Activated CD8-positive, alpha-beta T cell treated with anti-CD3 and anti-CD28 coated beads, Interleukin-2, amount 10 ng/mL, durations not matched to agents 7 days and 5 days (primary cell): ENCODE results near the gene LHPP. TPM values are rescaled to one million over a fixed set of nuclear protein-coding genes. Genes with fewer than 3 reads are reported as not detected.

Experiments used
- ATAC-seq: fragments of 150-1000 bp; cut with Tn5 transposase; one replicate; pipeline ENCODE4 v1.10.0; 2021; ENCODE audit warnings: moderate library complexity
- CTCF ChIA-PET: fragments of 350-600 bp; sonication (Branson Sonifier 250); formaldehyde crosslinking; loops from one replicate; lab custom pipeline; 2021; ENCODE audit warnings: antibody characterized with exemption; lab: Charles Lee
- POLR2A ChIA-PET: fragments of 350-600 bp; sonication (Branson Sonifier 250); formaldehyde crosslinking; loops from one replicate; lab custom pipeline; 2021; ENCODE audit warnings: antibody characterized with exemption; lab: Charles Lee
- DNase-seq: peaks from one replicate; pipeline ENCODE4 v3.0.0-alpha.2; 2020
- H3K27ac Mint-ChIP-seq: one replicate; pipeline ENCODE4 v1.8.0; 2021; ENCODE audit warnings: mild to moderate bottlenecking, mixed read lengths
- H3K27me3 Mint-ChIP-seq: one replicate; pipeline ENCODE4 v1.8.0; 2021; ENCODE audit warnings: low read depth, mixed read lengths
- H3K36me3 Mint-ChIP-seq: one replicate; pipeline ENCODE4 v1.8.0; 2021; ENCODE audit warnings: low read depth, mixed read lengths
- H3K4me1 Mint-ChIP-seq: one replicate; pipeline ENCODE4 v1.8.0; 2021; ENCODE audit warnings: low read depth, mixed read lengths
- H3K4me3 Mint-ChIP-seq: one replicate; pipeline ENCODE4 v1.8.0; 2021; ENCODE audit warnings: mild to moderate bottlenecking, mixed read lengths
- H3K9me3 Mint-ChIP-seq: one replicate; pipeline ENCODE4 v1.8.0; 2022; ENCODE audit warnings: mixed read lengths; ENCODE audit not compliant: insufficient read depth
- total RNA-seq, 2 experiments: library from RNA; stranded (reverse); gene quantifications; one replicate each; pipeline ENCODE4 v1.2.3, GENCODE V29; 2021

Gene LHPP
- total RNA-seq, 2 experiments from 2014 or later = 24.7 to 25.7 TPM

DNA sequence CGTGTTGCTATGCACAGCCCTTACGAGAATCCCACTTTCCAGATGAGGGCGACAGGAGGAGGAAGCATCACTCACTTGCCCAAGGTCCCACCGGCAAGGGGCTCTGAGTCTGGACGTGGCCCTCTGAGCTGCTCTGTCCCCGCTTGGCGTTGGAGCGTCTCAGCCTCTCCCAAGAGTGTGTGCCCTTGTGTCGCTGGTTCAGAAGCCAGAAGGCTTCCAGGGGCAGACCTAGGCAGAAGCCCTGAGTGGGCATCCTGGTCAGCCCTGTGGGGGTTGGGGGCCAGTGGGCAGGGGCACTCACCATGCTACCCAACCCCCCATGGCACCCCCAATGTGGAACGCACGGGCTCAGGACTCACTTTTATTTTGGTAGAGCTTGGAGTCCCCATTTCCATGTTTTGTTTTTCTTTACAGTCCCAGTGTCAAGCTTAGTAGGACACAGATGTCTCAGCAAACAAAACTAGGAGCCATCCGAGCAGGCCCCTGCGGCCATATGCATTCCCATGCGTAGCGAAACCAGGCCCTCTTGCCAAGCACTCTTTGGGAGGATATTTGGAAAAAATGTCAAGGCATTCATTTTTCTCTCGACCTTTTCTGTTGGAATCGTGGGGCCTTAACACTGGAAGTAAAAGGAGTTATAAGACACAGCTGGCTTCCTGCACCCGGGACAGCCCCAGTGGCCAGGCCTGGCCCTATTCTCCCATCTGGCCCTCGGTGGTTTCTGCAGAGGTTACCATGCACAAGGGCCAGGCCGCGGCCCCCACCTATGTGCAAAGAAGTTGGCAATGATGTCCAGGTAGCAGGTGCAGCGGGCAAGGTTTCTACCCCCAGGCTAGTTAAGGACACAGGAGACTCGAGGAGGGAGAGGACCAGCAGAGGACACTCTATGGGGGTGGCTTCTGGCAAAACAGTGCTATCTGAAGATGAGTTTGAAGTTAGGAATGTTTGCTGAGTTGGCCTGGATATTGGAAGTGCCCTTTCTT, 97.0 kb downstream of the LHPP start:
- DNase-seq = no peak
- CTCF ChIA-PET = no interaction called here
- Mint-ChIP-seq H3K27ac (no peak overlapping the region), H3K9me3 (no peaks in the 10 kb centered on the region), H3K27me3 (no peaks in the 10 kb centered on the region), H3K4me1 (no peaks in the 10 kb centered on the region), H3K36me3 (no peaks in the 10 kb centered on the region), H3K4me3 (no peak overlapping the region)
- ATAC-seq = no peak
- POLR2A ChIA-PET = no interaction called here

GRCh38 chr10:124559372-124560132, 97.9 kb downstream of the LHPP start:
- Mint-ChIP-seq H3K27ac (no peak overlapping the region), H3K9me3 (no peaks in the 10 kb centered on the region), H3K4me3 (no peak overlapping the region), H3K27me3 (no peaks in the 10 kb centered on the region), H3K4me1 (no peaks in the 10 kb centered on the region), H3K36me3 (no peaks in the 10 kb centered on the region)
- CTCF ChIA-PET = no interaction called here
- POLR2A ChIA-PET = no interaction called here
- ATAC-seq (no peak), DNase-seq (no peak)

GRCh38 chr10:124560377-124561105, 98.9 kb downstream of the LHPP start:
- DNase-seq = no peak
- ATAC-seq = no peak
- CTCF ChIA-PET = no interaction called here
- Mint-ChIP-seq H3K36me3 (no peaks in the 10 kb centered on the region), H3K27me3 (no peaks in the 10 kb centered on the region), H3K27ac (no peak overlapping the region), H3K9me3 (no peaks in the 10 kb centered on the region), H3K4me1 (no peaks in the 10 kb centered on the region), H3K4me3 (no peak overlapping the region)
- POLR2A ChIA-PET = interaction anchor here (0.5 kb wide), 1 partner anchor 47 kb away, joined by 7 read pairs; no protein-coding TSS in a partner anchor

- ChIA-PET POLR2A (interaction anchor here (0.5 kb wide), 1 partner anchor 47 kb away, joined by 7 read pairs; no protein-coding TSS in a partner anchor), CTCF (no interaction called here)
- Mint-ChIP-seq H3K27ac (no peak overlapping the region), H3K27me3 (no peaks in the 10 kb centered on the region), H3K9me3 (no peaks in the 10 kb centered on the region), H3K4me3 (no peak overlapping the region), H3K4me1 (no peaks in the 10 kb centered on the region), H3K36me3 (no peaks in the 10 kb centered on the region)
- ATAC-seq (no peak), DNase-seq (no peak)
These were observed 99.6 kb downstream of the LHPP start for GRCh38 chr10:124561206-124561605.

- CTCF ChIA-PET = no interaction called here
- H3K27ac Mint-ChIP-seq = no peak overlapping the region
- DNase-seq (no peak), ATAC-seq (no peak)
- POLR2A ChIA-PET = no interaction called here
- no peak overlapping the region for H3K4me3 Mint-ChIP-seq
- H3K36me3 Mint-ChIP-seq = no peaks in the 10 kb centered on the region
- no peaks in the 10 kb centered on the region for H3K4me1 Mint-ChIP-seq
- H3K9me3 Mint-ChIP-seq = no peaks in the 10 kb centered on the region
- no peaks in the 10 kb centered on the region for H3K27me3 Mint-ChIP-seq
These were observed 100.9 kb downstream of the LHPP start for GRCh38 chr10:124562425-124563060.

DNA sequence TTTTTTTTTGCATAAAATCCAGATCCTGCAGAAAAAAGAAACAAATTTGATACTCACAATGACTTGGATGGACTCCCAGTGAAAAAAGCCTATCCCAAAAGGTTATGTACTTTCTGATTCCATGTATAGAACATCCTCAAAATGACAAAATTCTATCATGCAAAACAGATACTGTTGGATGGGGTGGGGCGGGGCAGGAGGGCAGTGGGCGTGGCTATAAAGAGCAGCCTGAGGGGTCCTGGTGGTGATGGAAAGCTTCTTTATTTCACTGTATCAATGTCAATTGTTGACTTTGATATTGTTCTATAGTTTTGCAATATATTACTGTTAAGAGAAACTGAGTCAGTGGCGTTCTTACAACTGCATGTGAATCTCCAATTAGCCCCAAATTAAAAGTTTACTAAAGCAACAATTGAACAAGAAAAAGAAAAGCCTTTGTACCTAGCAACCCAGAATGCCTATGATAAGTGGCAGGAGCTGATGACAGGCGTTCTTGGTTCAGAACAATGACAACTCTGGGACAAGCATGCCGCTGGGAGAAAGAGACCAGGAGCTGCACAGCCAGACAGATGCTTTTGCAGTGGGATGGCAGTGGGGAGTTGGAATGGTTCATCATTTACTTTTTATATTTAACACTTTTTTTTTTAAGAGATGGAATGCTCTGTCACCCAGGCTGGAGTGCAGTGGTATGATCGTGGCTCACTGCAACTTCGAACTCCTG, 101.9 kb downstream of the LHPP start:
- Mint-ChIP-seq H3K9me3 (no peaks in the 10 kb centered on the region), H3K27me3 (no peaks in the 10 kb centered on the region), H3K4me1 (no peaks in the 10 kb centered on the region), H3K36me3 (no peaks in the 10 kb centered on the region), H3K27ac (no peak overlapping the region), H3K4me3 (no peak overlapping the region)
- DNase-seq (no peak), ATAC-seq (no peak)
- ChIA-PET CTCF (no interaction called here), POLR2A (interaction anchor here (0.6 kb wide), 1 partner anchor 348 kb away, joined by 4 read pairs; no protein-coding TSS in a partner anchor)

- no peaks in the 10 kb centered on the region for H3K36me3 Mint-ChIP-seq
- H3K27me3 Mint-ChIP-seq = no peaks in the 10 kb centered on the region
- no peaks in the 10 kb centered on the region for H3K4me1 Mint-ChIP-seq
- no peak overlapping the region for H3K27ac Mint-ChIP-seq
- ChIA-PET CTCF (no interaction called here), POLR2A (no interaction called here)
- no peak for DNase-seq
- no peaks in the 10 kb centered on the region for H3K9me3 Mint-ChIP-seq
- no peak for ATAC-seq
- H3K4me3 Mint-ChIP-seq = no peak overlapping the region
These were observed 103.3 kb downstream of the LHPP start for GRCh38 chr10:124564881-124565280.

GRCh38 chr10:124565565-124566221, 104.1 kb downstream of the LHPP start:
- Mint-ChIP-seq H3K4me1 (no peaks in the 10 kb centered on the region), H3K4me3 (no peak overlapping the region), H3K27me3 (no peaks in the 10 kb centered on the region), H3K9me3 (no peaks in the 10 kb centered on the region), H3K36me3 (no peaks in the 10 kb centered on the region), H3K27ac (no peak overlapping the region)
- POLR2A ChIA-PET = interaction anchor here (0.6 kb wide), 1 partner anchor 28 kb away, joined by 3 read pairs; no protein-coding TSS in a partner anchor
- no peak for DNase-seq
- ATAC-seq = no peak
- CTCF ChIA-PET = interaction anchor here (1.3 kb wide), 1 partner anchor 154 kb away, joined by 5 read pairs; no protein-coding TSS in a partner anchor

DNA sequence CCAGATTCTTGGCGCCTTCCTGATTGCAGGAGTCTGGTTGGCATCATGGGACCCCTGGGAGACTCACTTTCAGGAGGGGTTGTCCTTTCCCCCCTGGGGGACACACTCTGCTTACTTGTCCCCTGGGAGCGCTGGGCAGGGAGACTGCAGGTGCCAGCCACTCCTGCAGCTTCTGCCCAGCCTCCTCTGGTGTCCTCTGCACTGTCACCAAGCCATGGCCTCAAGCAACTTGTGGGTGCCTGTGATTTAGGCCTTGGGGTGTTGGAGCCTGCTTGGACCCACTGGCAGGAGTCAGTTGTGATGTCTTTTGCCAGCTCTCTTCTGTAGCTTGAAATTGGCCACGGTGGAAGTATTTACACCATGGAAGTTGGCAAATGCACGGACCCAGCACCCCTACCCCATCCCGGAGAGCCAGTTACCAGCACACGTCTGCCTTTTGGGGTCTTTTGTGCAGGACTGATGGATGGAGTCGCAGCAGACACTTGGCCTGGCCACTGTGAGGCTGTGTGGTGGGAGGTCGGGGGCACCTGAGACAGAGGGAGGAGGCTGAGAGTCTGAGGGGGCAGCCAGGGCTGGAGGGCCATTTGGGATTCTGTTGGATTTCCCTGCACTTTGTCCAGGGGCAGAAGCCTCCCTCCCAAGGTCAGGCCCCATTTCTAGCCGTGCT, 104.7 kb downstream of the LHPP start:
- ATAC-seq = no peak
- no peak overlapping the region for H3K4me3 Mint-ChIP-seq

More for the DNA sequence above, 104.7 kb downstream of the LHPP start:
- DNase-seq = no peak
- Mint-ChIP-seq H3K9me3 (no peaks in the 10 kb centered on the region), H3K27me3 (no peaks in the 10 kb centered on the region), H3K36me3 (no peaks in the 10 kb centered on the region), H3K27ac (no peak overlapping the region), H3K4me1 (no peaks in the 10 kb centered on the region)
- POLR2A ChIA-PET = no interaction called here
- CTCF ChIA-PET = interaction anchor here (1.3 kb wide), 1 partner anchor 153 kb away, joined by 5 read pairs; no protein-coding TSS in a partner anchor
